Measurements from ENCODE around the gene PLD1. TPM values are rescaled to one million over a fixed set of nuclear protein-coding genes. Genes with fewer than 3 reads are reported as not detected.

PLD1 gene
- total and polyA plus RNA-seq, 10 of the 15 experiments (the other 5 are each of a cell fraction or from before 2014, with no cell fraction given): 2.9 to 108 (median 3.6) TPM

- no peak for TF ChIP-seq PBX3 (IDR thresholded peaks at IDR 0.05; ENCODE audit: insufficient replicate concordance, low read depth, low read length)
Measured at GRCh38 chr3:171614318-171614921, 195.9 kb downstream of the PLD1 start (continued).

GRCh38 chr3:171607452-171607851 lies 202.8 kb downstream of the PLD1 start:
- TF ChIP-seq ASH2L (IDR thresholded peaks at IDR 0.05; ENCODE audit: borderline replicate concordance, low read depth): no peak
- TF ChIP-seq TCF3 (IDR thresholded peaks at IDR 0.05; ENCODE audit: borderline replicate concordance, insufficient read depth, low read depth, low read length): no peak
- TF ChIP-seq, protein P1, sequence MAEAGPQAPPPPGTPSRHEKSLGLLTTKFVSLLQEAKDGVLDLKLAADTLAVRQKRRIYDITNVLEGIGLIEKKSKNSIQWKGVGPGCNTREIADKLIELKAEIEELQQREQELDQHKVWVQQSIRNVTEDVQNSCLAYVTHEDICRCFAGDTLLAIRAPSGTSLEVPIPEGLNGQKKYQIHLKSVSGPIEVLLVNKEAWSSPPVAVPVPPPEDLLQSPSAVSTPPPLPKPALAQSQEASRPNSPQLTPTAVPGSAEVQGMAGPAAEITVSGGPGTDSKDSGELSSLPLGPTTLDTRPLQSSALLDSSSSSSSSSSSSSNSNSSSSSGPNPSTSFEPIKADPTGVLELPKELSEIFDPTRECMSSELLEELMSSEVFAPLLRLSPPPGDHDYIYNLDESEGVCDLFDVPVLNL (IDR thresholded peaks at IDR 0.05; ENCODE audit: low read depth, low read length): no peak
- no peak for TF ChIP-seq ZZZ3 (IDR thresholded peaks at IDR 0.05; ENCODE audit: control insufficient read depth, insufficient read length, low read depth)
- no peak for TF ChIP-seq SKIL (IDR thresholded peaks at IDR 0.05; ENCODE audit: low read depth, poor library complexity, severe bottlenecking)
- TF ChIP-seq BACH1 (IDR thresholded peaks at IDR 0.05; ENCODE audit: borderline replicate concordance): no peak
- TF ChIP-seq ZNF687 (IDR thresholded peaks at IDR 0.05): no peak
- TF ChIP-seq CREM (IDR thresholded peaks at IDR 0.05; ENCODE audit: low read depth): no peak
- TF ChIP-seq TARDBP (IDR thresholded peaks at IDR 0.05; ENCODE audit: borderline replicate concordance): no peak
- no peak for TF ChIP-seq ZSCAN29 (IDR thresholded peaks at IDR 0.05)
- H3K27ac ChIP-seq (ENCODE audit: control insufficient read depth, insufficient read depth): no peak overlapping the region
- FAIRE-seq: no peak
- H4K20me1 ChIP-seq (ENCODE audit: control insufficient read depth, insufficient read depth): no peaks in the 10 kb centered on the region
- H2AFZ ChIP-seq (ENCODE audit: control insufficient read depth, low read depth, low read length): no peak overlapping the region
- BruUV-seq (replicated peaks): no TSS peak
- H3K4me2 ChIP-seq (ENCODE audit: control insufficient read depth, insufficient read depth): no peak overlapping the region
- 0% methylated on average over 1 of the region's 1 CpG for WGBS (ENCODE audit: insufficient coverage, insufficient replicate concordance, low lambda C conversion rate, missing lambda C conversion rate)
- in situ Hi-C loops (cut with MboI) (no loop called here), intact Hi-C loops (cut with micrococcal nuclease; ENCODE audit: unreplicated experiment) (no loop called here)
- CTCF ChIA-PET: interaction anchor here (0.6 to 2.1 kb wide), 2 partner anchors 165 to 226 kb away, joined by 3 to 7 read pairs; no protein-coding TSS in a partner anchor
- no peak overlapping the region for H3K4me3 ChIP-seq
- H3K79me2 ChIP-seq (ENCODE audit: control insufficient read depth, insufficient read depth, low read length): no peaks in the 10 kb centered on the region
- no peaks in the 10 kb centered on the region; a peak in 1 of 4 replicates for H3K27me3 ChIP-seq (replicated peaks in 1 of 2; ENCODE audit: control insufficient read depth in 2 of 2, insufficient read depth in 2 of 2, low read length in 1 of 2)
- no peak for DNase-seq (ENCODE audit: low read depth, low spot score)
- H3K9ac ChIP-seq (ENCODE audit: control insufficient read depth, insufficient read depth, low read length): no peak overlapping the region
- H3K36me3 ChIP-seq (ENCODE audit: control insufficient read depth in 2 of 2, insufficient read depth in 2 of 2, low read length in 1 of 2): no peaks in the 10 kb centered on the region
- H3K9me3 ChIP-seq (replicated peaks; ENCODE audit: control insufficient read depth, insufficient read depth, low read length): no peaks in the 10 kb centered on the region
- SMC1A ChIA-PET (ENCODE audit: uncharacterized antibody, unreplicated experiment): no interaction called here
- ATAC-seq: no peak
- H3K4me1 ChIP-seq (ENCODE audit: control insufficient read depth, insufficient read depth, low read length): no peaks in the 10 kb centered on the region
- POLR2A ChIA-PET: no interaction called here
- RAD21 ChIA-PET (ENCODE audit: unreplicated experiment): no interaction called here

Data from GM12878 (cell line).